WI38 (cell line): ENCODE results near the gene STRN3.

Experiments used
- H3K4me3 ChIP-seq: 2 replicates; pipeline ENCODE4 v1.5.1; 2011; ENCODE audit warnings: low read depth, mild to moderate bottlenecking, control low read depth, low read length
- CTCF ChIP-seq: IDR thresholded peaks from 2 replicates; pipeline ENCODE4 v1.5.1; 2012; ENCODE audit warnings: low read depth, mild to moderate bottlenecking, control low read depth, low read length

Gene STRN3

GRCh38 chr14:30873308-30874119 lies 152.7 kb downstream of the STRN3 start:
- no peak for TF ChIP-seq CTCF
- H3K4me3 ChIP-seq, result no peak overlapping the region

GRCh38 chr14:30872602-30873001 lies 153.6 kb downstream of the STRN3 start:
- no peak for TF ChIP-seq CTCF
- H3K4me3 ChIP-seq, result no peak overlapping the region

GRCh38 chr14:30869551-30870155 lies 156.5 kb downstream of the STRN3 start:
- TF ChIP-seq CTCF, result no peak
- H3K4me3 ChIP-seq, result no peak overlapping the region

- H3K4me3 ChIP-seq, result no peak overlapping the region
Measured at GRCh38 chr14:30868736-30869135, 157.4 kb downstream of the STRN3 start.

GRCh38 chr14:30864934-30865333 lies 161.2 kb downstream of the STRN3 start:
- TF ChIP-seq CTCF, result no peak
- H3K4me3 ChIP-seq, result no peak overlapping the region

More at GRCh38 chr14:30868736-30869135, 157.4 kb downstream of the STRN3 start:
- TF ChIP-seq CTCF, result no peak

GRCh38 chr14:30861200-30861599 lies 165.0 kb downstream of the STRN3 start:
- H3K4me3 ChIP-seq, result no peak overlapping the region
- no peak for TF ChIP-seq CTCF

GRCh38 chr14:30855345-30856037 lies 170.7 kb downstream of the STRN3 start:
- no peak for TF ChIP-seq CTCF
- no peak overlapping the region for H3K4me3 ChIP-seq
